SHP77 (cell line): ENCODE measurements around the gene ZC3H15.
"Not testable (repeated sequence)": the region's sequence is repeated elsewhere in the genome, so short reads cannot be mapped to it uniquely, and the experiment has no call there.

ENCODE experiments used
- DNase-seq, 2 experiments: peaks; one replicate each; lab custom pipeline; 2025; lab: John Stamatoyannopoulos, UW

Gene ZC3H15

DNA sequence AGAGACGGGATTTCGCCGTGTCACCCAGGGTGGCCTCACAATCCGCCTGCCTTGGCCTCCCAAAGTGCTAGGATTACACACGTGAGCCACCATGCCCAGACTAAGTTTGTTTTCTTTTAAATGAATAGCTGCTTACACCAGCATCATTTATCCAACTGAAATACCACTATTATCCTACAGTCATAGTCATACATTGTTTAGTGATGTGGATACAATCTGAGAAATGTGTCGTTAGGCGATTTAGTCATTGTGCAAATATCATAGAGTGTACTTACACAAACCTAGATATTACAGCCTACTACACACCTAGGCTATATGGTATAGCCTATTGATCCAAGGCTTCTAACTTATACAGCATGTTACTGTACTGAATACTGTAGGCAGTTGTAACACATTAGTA lies 10.3 kb downstream of the ZC3H15 start:
- no peak for DNase-seq

DNA sequence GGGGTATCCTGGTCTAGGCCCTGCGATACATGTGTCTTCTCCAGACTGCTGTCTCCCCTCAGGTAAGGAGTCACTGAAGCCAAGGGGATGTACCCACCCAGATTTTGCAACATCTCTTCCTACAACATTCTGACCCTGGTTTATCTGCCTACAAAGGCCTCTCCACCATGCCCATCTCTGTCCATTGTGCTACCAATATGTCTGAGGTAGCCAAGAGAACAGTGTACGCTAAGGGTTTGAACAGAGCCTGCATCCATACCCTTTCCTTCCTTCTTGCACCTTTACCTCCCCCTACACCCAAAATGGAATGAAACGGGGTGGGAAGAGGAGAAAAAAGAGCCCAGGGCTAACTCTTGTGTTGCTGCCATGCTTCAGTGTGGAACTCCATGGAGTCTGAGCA lies 11.9 kb downstream of the ZC3H15 start:
- no peak for DNase-seq

DNA sequence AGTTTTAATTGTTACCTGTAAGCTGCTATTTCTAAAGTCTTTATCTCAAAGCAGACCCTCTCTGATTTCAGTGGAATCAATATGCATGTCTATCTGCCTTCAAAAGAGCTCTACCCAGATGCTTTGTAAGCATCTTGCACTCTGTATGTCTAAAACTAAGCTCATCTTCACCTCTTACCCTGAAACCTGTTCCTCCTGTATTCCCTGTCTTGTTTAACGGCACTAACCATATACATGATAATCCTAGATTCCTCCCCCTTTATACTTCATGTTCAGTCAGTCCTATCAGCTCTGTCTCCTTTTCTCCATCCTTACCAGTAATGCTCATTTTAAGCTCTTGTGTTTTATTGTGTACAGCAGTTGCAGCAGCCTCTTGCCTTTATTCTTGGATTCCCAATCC lies 12.8 kb downstream of the ZC3H15 start:
- no peak for DNase-seq

DNA sequence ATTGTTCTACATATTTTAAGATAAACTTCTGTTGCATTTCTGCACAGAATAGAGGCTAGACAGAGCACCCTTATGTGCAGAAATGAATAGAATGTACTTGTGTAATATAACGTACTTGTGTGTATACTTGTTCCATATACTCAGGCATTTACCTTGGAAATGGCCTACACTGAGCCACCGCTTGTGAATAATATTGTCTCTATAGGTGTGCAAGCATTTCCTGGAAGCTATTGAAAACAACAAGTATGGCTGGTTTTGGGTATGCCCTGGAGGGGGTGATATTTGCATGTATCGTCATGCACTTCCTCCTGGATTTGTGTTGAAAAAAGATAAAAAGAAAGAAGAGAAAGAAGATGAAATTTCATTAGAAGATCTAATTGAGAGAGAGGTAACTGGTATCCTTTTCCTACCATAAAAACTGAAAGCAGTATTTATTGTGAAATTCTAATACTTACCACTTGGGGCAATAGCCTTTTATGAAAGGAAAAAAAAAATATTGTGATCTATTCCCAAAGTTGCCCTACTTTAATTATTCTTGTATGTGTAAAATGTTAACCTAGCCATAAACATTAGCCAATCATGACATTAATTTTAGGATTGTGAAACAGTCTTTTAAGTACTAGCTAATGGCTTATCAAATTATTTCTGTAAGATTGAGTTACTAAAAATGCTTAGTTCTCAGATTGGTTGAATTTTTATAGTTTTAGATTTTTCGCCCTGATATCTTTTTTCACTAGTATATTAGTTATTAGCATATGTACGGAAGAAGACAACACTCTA lies 18.0 kb downstream of the ZC3H15 start:
- DNase-seq: peak; percentile 16 to 31

DNA sequence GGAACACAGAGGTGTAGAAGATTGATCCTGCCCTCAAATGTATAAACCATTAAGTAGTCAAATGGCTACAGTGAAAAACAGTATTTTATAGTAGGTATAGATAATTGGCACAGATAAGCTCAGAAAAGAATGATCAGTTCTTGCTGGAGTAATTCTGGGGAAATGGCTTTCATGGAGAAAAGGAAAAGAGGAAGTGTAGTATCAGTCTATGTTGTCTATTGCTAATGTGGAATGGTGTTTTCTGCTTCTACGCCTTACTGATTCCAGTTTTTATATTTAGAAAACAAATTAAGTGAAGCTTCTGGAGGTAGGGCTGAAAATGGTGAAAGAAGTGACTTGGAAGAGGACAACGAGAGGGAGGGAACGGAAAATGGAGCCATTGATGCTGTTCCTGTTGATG lies 22.2 kb downstream of the ZC3H15 start:
- DNase-seq: no peak

DNA sequence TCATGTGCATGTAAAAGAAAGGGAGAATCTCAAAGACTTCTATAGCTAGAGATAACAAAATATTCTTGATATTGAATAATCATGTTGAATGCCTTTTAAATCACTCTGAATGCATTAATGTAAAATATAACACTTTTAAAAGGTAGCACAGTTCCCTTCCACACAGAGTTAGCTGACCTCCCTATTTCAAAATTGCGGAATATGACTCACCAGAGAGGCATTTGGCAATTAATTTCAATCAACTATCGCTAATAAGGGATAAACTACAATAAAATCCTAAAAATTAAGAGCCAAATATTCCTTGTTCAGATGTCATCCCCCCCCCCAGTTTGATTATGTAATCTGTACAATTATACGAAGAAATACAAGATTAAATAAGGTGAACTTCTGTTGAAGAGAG lies 29.3 kb downstream of the ZC3H15 start:
- DNase-seq: no peak

DNA sequence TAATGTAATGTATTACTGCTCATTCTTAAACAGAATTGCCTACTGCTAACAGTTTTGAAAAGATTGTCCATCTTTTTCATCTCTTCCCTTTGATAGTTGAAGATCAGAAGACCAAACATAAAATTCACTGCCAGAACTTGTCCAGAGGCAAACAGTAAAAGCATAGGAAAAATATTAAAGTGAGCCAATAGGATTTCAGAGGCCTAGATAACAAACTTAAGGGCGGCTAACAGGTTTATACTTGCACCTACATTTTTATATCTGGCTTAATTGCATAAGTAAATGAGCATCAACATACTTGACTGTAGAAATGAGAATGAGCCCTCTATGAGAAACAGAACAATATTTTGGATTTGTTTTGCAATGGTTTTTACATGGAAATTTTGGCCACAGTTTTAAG lies 30.3 kb downstream of the ZC3H15 start:
- DNase-seq: no peak

DNA sequence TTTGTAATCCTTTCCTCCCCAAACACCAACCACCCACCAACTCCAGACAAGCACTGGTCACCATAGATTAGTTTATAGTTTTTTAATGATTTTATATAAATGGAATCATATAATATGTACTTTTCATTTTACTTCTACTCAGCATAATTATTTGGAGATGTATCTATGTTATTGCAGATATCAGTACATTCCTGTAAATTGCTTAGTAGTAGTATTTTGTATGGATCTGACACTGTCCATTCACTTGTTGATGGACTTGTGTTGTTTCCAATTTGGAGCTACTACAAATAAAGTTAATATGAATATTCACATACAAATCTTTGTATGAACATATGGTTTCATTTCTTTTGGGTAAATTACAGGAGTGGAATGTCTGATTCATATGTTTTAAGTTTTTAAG lies 31.0 kb downstream of the ZC3H15 start:
- DNase-seq: no peak

DNA sequence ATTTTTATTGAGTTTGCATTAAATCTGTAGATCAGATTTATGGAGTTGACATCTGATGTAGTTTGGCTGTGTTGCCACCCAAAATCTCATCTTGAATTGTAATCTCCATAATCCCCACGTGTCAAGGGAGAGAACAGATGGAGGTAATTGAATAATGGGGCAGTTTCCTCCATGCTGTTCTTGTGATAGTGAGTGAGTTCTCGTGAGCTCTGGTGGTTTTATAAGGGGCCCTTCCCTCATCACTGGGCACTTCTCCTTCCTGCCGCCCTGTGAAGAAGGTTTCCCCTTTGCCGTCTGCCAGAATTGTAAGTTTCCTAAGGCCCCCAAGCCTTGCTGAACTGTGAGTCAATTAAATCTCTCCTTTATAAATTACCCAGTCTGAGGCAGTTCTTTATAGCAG lies 32.2 kb downstream of the ZC3H15 start:
- DNase-seq: no peak

DNA sequence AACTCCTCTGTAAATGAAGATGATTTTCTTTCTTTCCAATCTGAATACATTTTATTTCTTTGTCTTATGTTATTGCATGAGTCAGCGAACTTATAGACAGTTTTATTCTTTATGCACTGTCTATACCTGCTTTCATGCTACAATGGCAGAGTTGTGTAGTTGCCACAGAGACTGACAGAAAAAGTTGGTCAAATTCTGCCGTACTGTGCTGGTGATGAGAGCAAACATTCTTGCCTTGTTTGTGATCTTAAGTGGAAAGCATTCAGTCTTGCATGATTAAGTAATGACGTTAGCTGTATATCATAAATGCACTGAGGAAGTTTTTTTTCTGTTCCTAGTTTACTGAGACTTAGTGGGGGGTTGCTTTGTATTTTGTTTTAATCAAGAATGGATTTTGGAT lies 32.9 kb downstream of the ZC3H15 start:
- DNase-seq: no peak

DNA sequence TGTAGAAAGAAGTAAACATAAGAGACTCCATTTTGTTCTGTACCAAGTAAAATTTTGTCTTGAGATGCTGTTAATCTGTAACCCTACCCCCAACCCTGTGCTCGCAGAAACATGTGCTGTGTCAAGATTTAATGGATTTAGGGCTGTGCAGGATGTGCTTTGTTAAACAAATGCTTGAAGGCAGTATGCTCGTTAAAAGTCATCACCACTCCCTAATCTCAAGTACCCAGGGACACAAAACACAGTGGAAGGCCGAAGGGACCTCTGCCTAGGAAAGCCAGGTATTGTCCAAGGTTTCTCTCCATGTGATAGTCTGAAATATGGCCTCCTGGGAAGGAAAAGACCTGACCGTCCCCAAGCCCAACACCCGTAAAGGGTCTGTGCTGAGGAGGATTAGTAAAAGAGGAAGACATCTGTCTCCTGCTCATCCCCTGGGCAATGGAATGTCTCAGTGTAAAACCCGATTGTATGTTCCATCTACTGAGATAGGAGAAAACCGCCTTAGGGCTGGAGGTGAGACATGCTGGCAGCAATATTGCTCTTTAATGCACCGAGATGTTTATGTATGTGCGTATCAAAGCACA lies 35.6 kb downstream of the ZC3H15 start:
- DNase-seq: not testable (repeated sequence)

DNA sequence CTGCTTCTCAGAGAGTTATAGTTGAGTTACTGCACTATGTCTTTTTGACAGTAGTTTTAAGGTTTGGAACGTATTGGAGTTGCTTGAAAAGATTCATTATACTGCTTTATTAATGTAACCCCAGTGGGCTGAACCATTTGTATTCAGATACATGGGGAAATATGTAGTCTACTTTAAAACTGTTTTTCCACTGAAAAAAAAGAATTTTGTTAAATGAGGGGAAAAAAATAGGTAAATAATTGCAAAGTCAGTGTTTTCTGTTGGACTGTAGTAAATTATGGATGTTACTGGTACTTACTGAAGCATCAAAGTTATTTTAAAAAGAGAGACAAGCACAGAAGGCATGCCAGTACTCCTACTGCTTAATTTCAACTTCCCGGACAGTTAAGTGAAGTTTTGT lies 36.4 kb downstream of the ZC3H15 start:
- DNase-seq: no peak

DNA sequence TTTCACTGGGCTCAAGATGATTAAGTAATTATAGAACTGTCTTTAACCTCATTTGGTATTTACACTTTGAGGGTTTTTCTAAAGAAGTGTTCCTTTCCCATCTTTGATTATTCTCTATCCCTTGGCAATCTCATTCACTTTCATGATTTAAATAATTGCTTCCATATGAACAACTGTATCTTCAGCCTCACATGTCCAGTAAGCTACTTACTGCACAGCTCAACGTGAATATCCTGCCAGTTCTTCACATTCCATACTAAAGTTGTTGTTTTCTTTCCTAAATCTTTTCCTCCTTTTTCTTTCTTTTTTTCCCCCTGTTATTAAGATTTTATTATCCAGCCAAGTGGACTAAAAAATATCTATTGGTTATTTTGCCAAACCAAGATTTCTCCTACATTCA lies 37.7 kb downstream of the ZC3H15 start:
- no peak for DNase-seq

DNA sequence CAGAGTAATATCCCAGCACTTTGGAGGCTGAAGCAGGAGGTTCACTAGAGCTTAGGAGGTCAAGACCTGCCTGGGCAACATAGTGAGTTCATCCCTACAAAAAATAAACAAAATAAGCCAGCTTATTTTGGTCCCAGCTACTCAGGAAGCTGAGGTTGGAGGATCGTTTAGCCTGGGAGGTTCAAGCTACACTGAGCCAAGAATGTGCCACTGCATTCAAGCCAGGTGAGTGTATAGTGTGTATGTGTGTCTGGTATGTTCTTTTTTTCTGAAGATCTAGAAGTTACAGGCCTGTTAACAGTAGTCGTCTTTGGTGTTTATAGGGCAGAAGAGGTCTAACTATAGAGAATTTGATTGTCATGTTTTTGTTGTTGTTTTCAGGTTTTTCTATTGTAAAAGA lies 40.2 kb downstream of the ZC3H15 start:
- no peak for DNase-seq

DNA sequence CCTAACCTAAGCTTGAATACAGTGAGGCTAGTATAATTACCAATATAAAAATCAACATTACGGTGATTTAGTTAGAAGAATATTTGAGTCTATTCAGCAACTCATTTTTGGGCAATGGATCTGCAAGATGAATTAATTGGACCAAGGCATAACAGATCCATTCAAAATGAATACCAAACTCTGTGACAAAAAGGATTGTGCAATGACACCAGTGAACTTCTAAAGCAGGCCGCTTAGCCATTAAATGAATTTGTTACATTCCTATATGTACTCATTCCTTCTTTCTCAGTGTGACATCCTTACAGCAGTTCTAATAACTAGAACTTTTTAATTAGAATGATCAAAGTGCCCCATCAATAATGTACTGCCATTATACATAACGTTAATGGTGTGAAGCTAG lies 44.3 kb downstream of the ZC3H15 start:
- no peak for DNase-seq

DNA sequence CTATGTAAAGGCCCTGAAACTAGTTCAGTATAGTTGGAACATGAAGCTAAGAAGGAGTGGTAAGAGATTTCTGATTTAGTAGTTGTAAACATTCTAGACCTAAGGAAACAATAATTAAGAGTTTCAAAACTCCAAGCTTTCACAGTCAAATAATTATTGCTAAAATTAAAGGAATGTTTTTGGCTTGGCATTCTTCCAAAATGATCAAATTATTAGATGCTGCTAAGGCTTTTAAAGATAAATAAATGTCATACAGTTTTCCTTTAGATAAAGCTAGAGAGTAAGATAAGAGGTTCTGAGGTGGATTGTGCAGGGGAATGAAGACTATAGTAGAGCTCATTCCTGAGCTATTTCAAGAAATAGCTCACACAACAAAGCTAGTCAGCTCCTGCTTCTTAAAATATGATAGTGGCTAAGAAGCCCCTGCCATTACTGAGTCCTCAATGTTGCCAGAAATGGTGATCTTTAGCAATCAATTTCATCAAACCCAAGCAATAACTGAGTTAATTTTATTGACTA lies 45.3 kb downstream of the ZC3H15 start:
- no peak for DNase-seq

DNA sequence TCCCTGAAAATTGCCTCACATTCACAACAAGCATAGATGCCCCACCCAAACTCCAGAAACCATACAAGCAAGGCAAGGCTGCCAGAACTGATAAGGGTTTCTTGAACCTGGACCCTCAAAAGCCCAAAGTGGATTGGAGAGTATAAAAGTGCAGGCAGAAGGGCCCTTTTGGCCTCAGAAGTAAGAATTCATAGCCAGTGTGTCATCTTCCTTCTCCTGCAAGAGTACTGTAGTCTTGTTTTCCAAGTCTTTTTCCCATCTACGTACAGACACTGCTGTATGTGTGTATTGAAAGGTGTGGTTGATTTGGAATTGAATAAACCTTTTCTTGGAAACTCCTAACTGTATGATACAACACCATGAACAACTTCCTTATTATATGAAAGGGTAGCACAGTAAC lies 46.8 kb downstream of the ZC3H15 start:
- DNase-seq: no peak

DNA sequence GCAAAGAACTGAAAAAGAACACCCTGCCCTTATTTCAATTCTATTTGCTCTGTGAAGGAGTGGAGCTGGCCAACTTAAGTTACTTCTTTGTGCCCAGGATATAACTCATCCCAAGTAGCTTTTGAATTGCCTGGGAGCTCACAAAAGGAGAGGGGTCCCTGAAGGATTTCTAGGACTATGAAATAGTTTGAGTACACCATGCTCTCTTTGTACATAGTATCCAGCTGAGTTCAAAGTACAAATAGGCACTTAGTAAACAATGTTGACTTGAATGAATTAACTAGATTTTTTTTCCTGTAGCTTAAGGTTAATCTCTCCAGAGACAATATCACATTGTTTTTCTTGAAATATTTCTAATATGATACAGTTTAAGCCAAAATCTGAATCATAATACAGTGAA lies 47.7 kb downstream of the ZC3H15 start:
- no peak for DNase-seq

DNA sequence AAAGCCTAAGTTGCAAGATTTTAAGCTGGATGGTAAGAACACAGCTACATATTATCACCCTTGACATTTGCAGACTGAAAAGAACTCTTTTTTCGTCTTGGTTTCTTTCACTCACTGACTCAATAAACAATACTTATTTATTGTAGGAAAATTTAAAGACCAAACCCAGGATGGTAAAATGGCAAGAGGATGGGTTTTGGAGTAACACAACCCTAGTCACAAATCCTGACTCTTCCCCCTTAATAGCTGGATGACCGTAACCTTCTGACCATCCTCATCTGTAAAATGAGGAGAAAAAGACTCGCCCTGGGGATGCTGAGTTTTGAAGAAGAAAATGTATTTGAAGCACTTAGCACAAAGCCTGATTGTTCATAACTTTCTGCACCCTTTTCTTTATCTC lies 48.3 kb downstream of the ZC3H15 start:
- DNase-seq: no peak

DNA sequence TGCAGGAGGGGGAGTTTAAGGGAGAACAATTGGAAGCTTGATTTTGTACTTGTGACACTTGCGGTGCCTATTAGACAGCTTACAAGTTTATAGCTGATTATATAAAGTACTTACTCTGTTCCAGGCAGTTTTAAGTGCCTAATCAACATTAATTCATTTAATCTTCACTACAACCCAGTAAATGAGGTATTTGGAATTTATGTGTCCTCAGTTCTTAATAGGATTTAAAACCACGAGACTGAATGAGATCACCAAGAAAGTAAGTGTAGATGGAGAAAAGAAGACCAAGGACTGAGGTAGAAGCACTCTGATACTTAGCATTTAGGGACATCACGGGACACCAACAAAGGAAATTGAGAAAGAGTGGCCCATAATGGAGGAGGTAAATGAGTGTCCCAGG lies 49.8 kb downstream of the ZC3H15 start:
- no peak for DNase-seq

DNA sequence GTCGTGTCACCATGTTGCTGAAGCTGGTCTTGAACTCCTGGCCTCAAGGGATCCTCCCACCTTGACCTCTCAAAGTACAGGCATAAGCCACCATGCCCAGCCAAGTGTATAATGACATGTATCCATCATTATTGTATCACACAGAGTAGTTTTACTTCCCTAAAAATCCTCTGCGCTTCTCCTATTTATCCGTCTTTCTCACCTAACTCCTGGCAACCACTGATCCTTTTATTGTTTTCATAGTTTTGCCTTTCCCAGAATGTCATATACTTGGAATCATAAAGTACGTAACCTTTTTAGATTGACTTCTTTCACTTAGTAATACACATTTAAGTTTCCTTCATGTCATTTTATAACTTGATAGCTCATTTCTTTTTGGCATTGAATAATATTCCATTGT lies 51.0 kb downstream of the ZC3H15 start:
- DNase-seq: no peak

DNA sequence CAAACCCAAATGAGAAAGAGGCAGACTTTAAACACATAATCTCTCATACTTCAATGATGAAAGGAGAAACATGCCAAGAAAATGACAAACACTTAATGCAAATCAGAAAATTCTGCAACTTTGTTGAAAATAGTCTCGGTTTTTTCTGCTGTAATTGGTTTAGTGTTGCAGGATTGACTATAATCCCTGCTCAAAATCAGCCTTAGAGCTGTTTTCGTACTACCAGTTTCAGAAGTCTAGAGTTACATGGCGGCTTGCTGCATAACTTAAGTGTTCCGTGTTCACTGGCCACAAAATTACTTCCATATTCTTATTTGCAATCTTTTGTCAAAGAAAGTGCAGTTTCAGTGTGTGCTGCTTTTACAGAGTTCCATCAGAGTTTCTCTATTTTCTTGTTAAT lies 54.9 kb downstream of the ZC3H15 start:
- DNase-seq: no peak

DNA sequence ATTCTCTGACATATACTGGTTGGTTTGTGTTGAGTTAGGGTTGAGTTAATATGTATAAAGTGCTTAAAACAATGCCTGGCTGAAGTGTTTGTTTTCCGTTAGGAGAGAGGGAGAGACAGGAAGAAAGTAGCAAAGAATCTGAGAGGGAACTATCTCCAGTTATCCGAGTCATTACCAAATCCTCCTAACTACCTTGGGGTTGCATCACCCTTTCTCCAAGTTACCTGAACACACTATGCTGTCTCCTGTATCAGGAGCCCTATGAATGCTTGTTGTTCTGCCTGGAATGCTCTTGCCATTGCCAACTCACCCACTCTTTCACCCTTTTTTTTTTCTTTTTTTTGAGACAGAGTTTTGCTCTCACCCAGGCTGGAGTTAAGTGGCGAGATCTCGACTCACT lies 55.9 kb downstream of the ZC3H15 start:
- DNase-seq: no peak

DNA sequence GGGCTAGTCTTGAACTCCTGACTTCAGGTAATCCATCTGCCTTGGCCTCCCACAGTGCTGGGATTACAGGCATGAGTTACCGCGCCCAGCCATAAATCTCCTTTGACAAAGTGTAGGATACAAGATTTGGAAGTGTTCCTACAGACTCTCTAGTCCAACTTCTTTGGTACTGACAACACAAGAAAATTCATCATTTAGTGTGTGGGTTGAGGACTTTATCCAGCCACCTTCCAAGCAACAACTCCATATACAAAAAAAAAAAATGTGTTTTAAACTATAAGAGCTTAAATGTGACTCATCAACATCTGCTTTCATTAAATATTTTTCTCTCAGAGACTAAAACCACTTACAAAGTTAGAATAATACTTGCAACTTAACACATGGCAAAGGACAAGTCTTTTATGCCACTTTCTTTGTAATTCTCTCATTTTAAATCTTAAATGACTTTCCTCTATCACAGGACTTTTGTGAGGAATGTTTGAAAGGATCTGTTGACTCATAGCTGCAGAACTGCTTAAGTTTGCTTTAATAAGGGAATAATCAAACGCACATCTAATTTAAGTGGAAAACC lies 57.6 kb downstream of the ZC3H15 start:
- no peak for DNase-seq
